Panc1 (cell line): ENCODE measurements around the gene OSBP2. TPM values are rescaled to one million over a fixed set of nuclear protein-coding genes. Genes with fewer than 3 reads are reported as not detected.

Experiments
- ATAC-seq: fragments of 200-7000 bp; cut with Tn5 transposase; 2 replicates; pipeline ENCODE4 v1.9.1; 2020; ENCODE audit warnings: mild to moderate bottlenecking, moderate library complexity
- BruUV-seq: library from RNA; stranded (reverse); fragments of 400-500 nt; replicated peaks from 2 replicates; lab custom pipeline; 2021; lab: Mats Ljungman, UMichigan
- CTCF ChIA-PET: fragments of 300-600 bp; sonication (Branson Sonifier 250); formaldehyde crosslinking; loops from one replicate; lab custom pipeline; 2022; ENCODE audit warnings: antibody characterized with exemption; lab: Charles Lee
- POLR2A ChIA-PET: fragments of 300-600 bp; sonication (Branson Sonifier 250); formaldehyde crosslinking; loops from one replicate; lab custom pipeline; 2022; ENCODE audit warnings: antibody characterized with exemption; lab: Charles Lee
- DNase-seq: peaks from one replicate; pipeline ENCODE4 v3.0.0-alpha.2; 2010; ENCODE audit warnings: low read depth, low spot score
- H3K27ac ChIP-seq: 2 replicates; pipeline ENCODE4 v1.5.1; 2011; ENCODE audit warnings: mild to moderate bottlenecking, low read length, inconsistent platforms
- H3K27me3 ChIP-seq: fragments of 200-500 bp; sonication (Bioruptor generic); 2 replicates; pipeline ENCODE4 v1.6.0; 2014; ENCODE audit warnings: low read length, inconsistent platforms; ENCODE audit not compliant: control insufficient read depth, insufficient read depth
- H3K36me3 ChIP-seq: fragments of 200-500 bp; sonication (Bioruptor generic); 2 replicates; pipeline ENCODE4 v1.5.1; 2014; ENCODE audit warnings: inconsistent platforms, mild to moderate bottlenecking, low read length, moderate library complexity; ENCODE audit not compliant: control insufficient read depth, insufficient read depth
- H3K4me1 ChIP-seq: 2 replicates; pipeline ENCODE4 v1.5.1; 2011; ENCODE audit warnings: inconsistent platforms, mild to moderate bottlenecking, low read length, moderate library complexity; ENCODE audit not compliant: control insufficient read depth, insufficient read depth
- H3K4me3 ChIP-seq, 2 experiments: 2 replicates each; pipeline ENCODE4 v1.5.1; 2011 to 2012; ENCODE audit warnings: low read depth in 2 of 2, low read length in 2 of 2, mild to moderate bottlenecking in 2 of 2, inconsistent platforms in 1 of 2, moderate library complexity in 1 of 2
- H3K9me3 ChIP-seq: fragments of 200-500 bp; sonication (Bioruptor generic); 2 replicates; pipeline ENCODE4 v1.5.1; 2014; ENCODE audit warnings: low read depth, mild to moderate bottlenecking, inconsistent platforms, low read length, moderate library complexity; ENCODE audit not compliant: control insufficient read depth, insufficient read depth
- CTCF ChIP-seq: fragments of 450-650 bp; IDR thresholded peaks from 2 replicates; pipeline ENCODE4 v1.5.1; 2017; ENCODE audit warnings: mild to moderate bottlenecking
- POLR2AphosphoS5 ChIP-seq: IDR thresholded peaks from 2 replicates; pipeline ENCODE4 v1.6.1; 2012; ENCODE audit warnings: mild to moderate bottlenecking, low read depth, low read length, moderate library complexity
- REST ChIP-seq, 2 experiments: IDR thresholded peaks; 2 replicates each; pipeline ENCODE4 v1.6.1; 2011 to 2012; ENCODE audit warnings: low read depth in 2 of 2, control low read depth in 1 of 2, low read length in 1 of 2, mild to moderate bottlenecking in 1 of 2, moderate library complexity in 1 of 2; ENCODE audit not compliant: insufficient read depth in 1 of 2
- SIN3A ChIP-seq: IDR thresholded peaks from 2 replicates; pipeline ENCODE4 v1.6.1; 2012; ENCODE audit warnings: low read depth, mild to moderate bottlenecking, low read length, moderate library complexity, borderline replicate concordance; ENCODE audit not compliant: insufficient read depth
- TCF7L2 ChIP-seq: IDR thresholded peaks from 2 replicates; pipeline ENCODE4 v1.6.1; 2011; ENCODE audit warnings: mild to moderate bottlenecking, low read depth, low read length, inconsistent platforms
- in situ Hi-C: cut with HindIII; loops from 2 replicates; pipeline ENCODE4 v1.10.0; 2016; ENCODE audit warnings: low sequenced_read_pairs, low pct_unique_long_range_greater_than_20kb
- intact Hi-C: fragments of 100-400 bp; cut with micrococcal nuclease; formaldehyde crosslinking; loops from one replicate; pipeline ENCODE4 v1.10.0; 2022; ENCODE audit not compliant: unreplicated experiment
- total RNA-seq: library from RNA; stranded (reverse); gene quantifications from one replicate; pipeline ENCODE4 v1.2.1, GENCODE V29; 2021; ENCODE audit not compliant: unreplicated experiment

The OSBP2 gene
- total RNA-seq, 1 experiment from 2014 or later = 4.7 TPM

GRCh38 chr22:30909306-30909705 lies 214.6 kb downstream of the OSBP2 start:
- H3K27me3 ChIP-seq = no peaks in the 10 kb centered on the region
- H3K27ac ChIP-seq = no peak overlapping the region
- in situ Hi-C loops = no loop called here
- POLR2A ChIA-PET = no interaction called here
- H3K36me3 ChIP-seq = no peaks in the 10 kb centered on the region
- no peak for TF ChIP-seq CTCF
- TF ChIP-seq REST (IDR thresholded peaks at IDR 0.05; ENCODE audit: insufficient read depth in 1 of 2, low read depth in 2 of 2, low read length in 1 of 2) = no peak
- no peak for TF ChIP-seq SIN3A
- no peak for TF ChIP-seq POLR2AphosphoS5
- TF ChIP-seq TCF7L2 = no peak
- no peaks in the 10 kb centered on the region for H3K9me3 ChIP-seq
- ATAC-seq = no peak
- H3K4me3 ChIP-seq = no peak overlapping the region
- no peak for DNase-seq
- CTCF ChIA-PET = interaction anchor here (0.6 kb wide), 1 partner anchor 300 kb away, joined by 10 read pairs; no protein-coding TSS in a partner anchor
- intact Hi-C loops = no loop called here
- H3K4me1 ChIP-seq = no peaks in the 10 kb centered on the region
- no TSS peak for BruUV-seq

- Histone ChIP-seq H3K27ac (no peak overlapping the region), H3K27me3 (no peaks in the 10 kb centered on the region), H3K4me1 (no peaks in the 10 kb centered on the region), H3K36me3 (no peaks in the 10 kb centered on the region), H3K9me3 (no peaks in the 10 kb centered on the region), H3K4me3 (no peak overlapping the region)
- TF ChIP-seq REST (IDR thresholded peaks at IDR 0.05; ENCODE audit: insufficient read depth in 1 of 2, low read depth in 2 of 2, low read length in 1 of 2) (no peak), SIN3A (no peak), POLR2AphosphoS5 (no peak), CTCF (no peak), TCF7L2 (no peak)
- no peak for ATAC-seq
- ChIA-PET CTCF (no interaction called here), POLR2A (no interaction called here)
- in situ Hi-C loops = no loop called here
- no TSS peak for BruUV-seq
- DNase-seq = no peak
- intact Hi-C loops = no loop called here
These were observed 215.7 kb downstream of the OSBP2 start for GRCh38 chr22:30910358-30910757.
